Activated CD8-positive, alpha-beta memory T cell treated with anti-CD3 and anti-CD28 coated beads for 36 hours (primary cell): ENCODE measurements around the gene ZDHHC11B. TPM values are rescaled to one million over a fixed set of nuclear protein-coding genes. Genes with fewer than 3 reads are reported as not detected.
"Not testable (repeated sequence)": the region's sequence is repeated elsewhere in the genome, so short reads cannot be mapped to it uniquely, and the experiment has no call there.

Source experiments
- CTCF ChIA-PET: fragments of 350-600 bp; sonication (Branson Sonifier 250); formaldehyde crosslinking; loops from one replicate; lab custom pipeline; 2021; ENCODE audit warnings: antibody characterized with exemption; lab: Charles Lee
- POLR2A ChIA-PET: fragments of 350-600 bp; sonication (Branson Sonifier 250); formaldehyde crosslinking; loops from one replicate; lab custom pipeline; 2021; ENCODE audit warnings: antibody characterized with exemption; lab: Charles Lee
- total RNA-seq, 2 experiments: library from RNA; stranded (reverse); gene quantifications; one replicate each; pipeline ENCODE4 v1.2.3, GENCODE V29; 2021

The ZDHHC11B gene
- total RNA-seq, result under 1 TPM; 0.15 to 0.17 TPM

- CTCF ChIA-PET, POLR2A ChIA-PET: not testable (repeated sequence)
Measured at GRCh38 chr5:784428-785177, at the start of gene ZDHHC11B. Gene ZDHHC11B, minus strand, starts transcription at chr5:784729. Its CDS starts 17,810 bp downstream, at chr5:766919.

DNA sequence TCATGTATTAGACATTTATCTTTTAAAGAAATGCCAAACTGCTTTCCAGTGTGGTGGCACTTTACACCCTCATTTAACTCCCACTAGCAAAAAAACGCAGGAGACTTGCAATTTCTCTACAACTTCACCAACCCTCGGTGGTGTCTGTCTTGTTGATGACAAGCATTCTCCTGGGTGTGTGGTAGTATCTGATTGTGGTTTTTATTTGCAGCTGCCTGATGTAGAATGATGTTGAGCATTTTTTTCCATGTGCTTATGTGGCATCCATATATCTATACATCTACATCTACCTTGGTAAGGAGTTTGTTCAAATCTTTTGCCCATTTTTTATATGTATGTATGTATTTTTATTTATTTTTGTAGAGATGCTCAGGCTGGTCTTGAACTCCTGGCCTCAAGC lies 49.5 kb upstream of the ZDHHC11B start:
- CTCF ChIA-PET, POLR2A ChIA-PET: not testable (repeated sequence)

GRCh38 chr5:828194-828593 lies 43.7 kb upstream of the ZDHHC11B start:
- CTCF ChIA-PET, POLR2A ChIA-PET: not testable (repeated sequence)

DNA sequence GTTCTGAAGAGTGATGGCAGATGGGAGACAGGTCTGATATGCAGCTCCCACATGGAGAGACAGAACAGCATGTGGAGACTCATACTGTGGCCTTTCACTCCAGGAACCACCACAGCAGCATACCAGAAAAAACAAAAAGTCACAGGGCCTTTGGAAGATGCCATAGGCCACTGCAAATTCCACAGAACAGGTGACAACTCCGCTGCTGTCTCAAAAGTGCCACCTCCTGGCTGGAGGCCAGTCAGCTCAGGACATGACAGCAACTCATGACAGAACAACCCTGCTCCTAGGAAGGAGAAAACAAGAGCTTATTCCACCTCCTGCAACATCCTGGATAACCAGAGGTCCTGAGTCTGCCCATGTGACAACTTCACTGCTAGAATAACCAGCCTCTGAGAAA lies 41.0 kb upstream of the ZDHHC11B start:
- POLR2A ChIA-PET, CTCF ChIA-PET: not testable (repeated sequence)

DNA sequence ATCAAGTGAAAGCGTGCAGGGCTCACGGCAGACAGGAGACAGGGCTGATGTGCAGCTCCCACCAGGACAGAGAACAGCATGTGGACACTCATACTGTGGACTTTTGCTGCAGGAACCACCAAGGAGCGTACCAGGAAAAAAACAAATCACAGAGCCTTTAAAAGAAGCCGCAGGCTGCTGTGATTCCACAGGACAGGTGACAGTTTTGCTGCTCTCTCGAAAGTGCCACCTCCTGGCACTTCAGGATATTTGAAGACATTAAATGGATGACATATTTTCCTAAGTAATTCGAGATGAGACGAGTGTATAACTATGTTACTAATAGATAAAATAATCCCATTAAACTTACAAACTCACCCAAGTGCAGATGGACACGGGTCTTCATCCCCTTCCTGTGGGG lies 37.0 kb upstream of the ZDHHC11B start:
- CTCF ChIA-PET, result no interaction called here
- POLR2A ChIA-PET, result no interaction called here

DNA sequence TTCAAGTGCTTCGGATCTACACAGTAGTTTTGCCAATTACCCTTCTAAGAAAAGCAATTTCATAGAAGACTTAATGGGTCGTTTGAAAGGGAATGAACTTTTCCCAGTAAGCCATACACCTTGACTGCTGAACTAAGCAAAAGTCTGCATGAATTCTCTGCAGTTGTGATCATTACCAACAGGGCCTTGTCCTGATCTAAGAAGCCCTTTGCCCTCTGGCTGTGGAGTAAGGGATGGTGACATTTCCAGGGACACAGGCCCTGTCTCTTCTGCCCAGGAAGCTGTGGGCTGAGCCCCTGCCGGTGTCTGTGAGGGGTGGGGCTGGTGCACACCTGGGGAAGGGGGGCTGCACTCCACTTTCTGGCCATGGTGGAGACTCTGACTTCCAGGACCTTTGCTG lies 35.7 kb upstream of the ZDHHC11B start:
- CTCF ChIA-PET, result no interaction called here
- POLR2A ChIA-PET, result no interaction called here

DNA sequence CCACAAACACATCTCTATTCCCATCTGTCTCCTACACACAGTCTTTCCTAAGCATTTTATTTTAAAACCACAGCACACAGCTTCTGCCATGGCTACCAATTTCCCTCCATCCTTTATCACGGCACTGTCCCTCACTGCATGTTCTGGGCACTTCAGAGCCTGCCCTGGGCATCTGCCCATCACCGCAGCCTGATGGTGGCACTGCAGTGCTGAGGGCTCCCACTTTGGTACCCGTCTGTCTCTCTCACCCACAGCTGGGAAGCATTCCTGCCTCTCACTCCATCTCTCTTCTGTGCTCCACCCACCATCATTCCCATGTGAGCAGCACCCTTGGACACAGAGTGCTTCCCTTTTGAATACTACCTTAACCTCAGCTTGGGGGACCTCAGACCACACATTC lies 34.5 kb upstream of the ZDHHC11B start:
- ChIA-PET POLR2A (no interaction called here), CTCF (no interaction called here)

GRCh38 chr5:816176-816575 lies 31.6 kb upstream of the ZDHHC11B start:
- ChIA-PET POLR2A (no interaction called here), CTCF (no interaction called here)

GRCh38 chr5:815449-815848 lies 30.9 kb upstream of the ZDHHC11B start:
- POLR2A ChIA-PET, result no interaction called here

GRCh38 chr5:813575-813974 lies 29.0 kb upstream of the ZDHHC11B start:
- CTCF ChIA-PET, POLR2A ChIA-PET: not testable (repeated sequence)

More at GRCh38 chr5:815449-815848, 30.9 kb upstream of the ZDHHC11B start:
- CTCF ChIA-PET, result no interaction called here

DNA sequence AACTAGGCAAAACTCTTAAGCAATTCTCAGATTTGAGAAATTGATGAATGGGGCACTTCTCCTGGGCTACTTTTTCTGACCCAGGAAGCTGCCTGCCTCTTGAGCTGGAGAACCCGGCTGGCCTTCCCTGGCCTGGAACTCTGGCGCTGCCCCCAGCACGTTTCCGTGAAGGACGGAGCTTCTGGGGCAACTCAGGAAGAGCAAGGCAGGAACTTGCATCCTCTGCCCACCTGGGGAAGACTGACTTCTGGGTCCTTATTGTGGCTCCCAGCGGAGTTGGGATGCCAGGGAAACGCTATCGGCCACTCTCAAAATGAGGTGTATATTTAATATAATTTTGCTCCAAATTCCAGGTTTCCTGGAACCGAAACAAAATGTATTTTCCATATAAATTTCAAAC lies 26.9 kb upstream of the ZDHHC11B start:
- CTCF ChIA-PET, POLR2A ChIA-PET: not testable (repeated sequence)

DNA sequence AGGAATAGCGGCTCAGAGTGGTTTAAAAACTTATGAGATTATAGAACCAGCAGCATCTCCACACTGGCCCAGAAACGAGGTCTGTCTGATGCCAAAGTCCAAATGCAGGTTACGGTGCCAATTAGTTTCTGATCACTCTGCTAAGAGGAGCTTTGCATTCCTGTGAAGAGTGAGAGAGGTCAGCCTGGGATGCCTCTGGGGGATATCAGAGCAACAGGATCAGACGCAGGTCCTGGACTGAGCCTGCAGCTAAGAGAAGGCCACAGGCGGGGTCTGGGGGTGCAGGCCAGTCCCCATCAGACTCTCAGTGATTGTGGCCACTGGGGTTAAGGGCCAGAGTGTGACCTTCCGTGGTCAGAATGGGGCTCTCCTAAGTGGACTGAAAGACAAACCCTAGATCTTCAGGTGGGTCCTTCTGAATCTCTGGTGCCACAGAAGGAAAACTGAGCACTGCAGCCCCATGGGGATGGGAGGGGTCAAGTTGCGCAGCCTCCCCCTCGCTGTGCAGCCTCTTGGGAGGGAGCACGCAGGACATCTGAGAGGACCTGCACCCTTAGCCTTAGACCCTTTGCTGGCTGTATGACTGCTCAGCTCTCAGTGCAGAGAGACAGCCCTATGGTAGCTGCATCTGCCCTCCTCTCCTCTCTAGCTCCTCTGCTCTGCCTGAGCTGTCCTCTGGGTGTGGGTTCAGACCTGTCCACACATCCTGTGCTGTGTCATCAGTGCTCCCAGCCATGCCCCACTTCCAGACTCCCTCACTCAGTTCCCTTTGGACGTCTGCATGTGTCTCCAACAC lies 23.4 kb upstream of the ZDHHC11B start:
- POLR2A ChIA-PET, CTCF ChIA-PET: not testable (repeated sequence)

DNA sequence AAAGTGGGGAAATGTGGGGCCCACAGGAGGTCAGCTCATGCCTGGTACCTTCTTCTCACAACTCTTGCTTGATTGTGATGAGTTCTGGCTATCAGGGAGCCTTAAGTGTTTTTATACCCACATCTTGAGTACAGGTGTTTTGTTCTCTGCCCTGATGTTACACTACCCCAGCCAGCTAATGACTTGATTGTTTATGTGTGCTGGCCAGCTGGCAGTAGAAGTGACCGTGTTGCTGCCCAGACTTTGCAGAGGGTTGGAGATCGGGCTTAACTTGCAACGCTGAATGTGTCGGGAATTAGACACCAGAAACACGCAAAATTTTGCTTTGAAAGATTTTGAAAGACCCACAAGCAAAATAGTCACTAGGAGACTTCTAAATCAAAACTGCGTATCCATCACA lies 16.9 kb upstream of the ZDHHC11B start:
- POLR2A ChIA-PET, result no interaction called here
- CTCF ChIA-PET, result no interaction called here

DNA sequence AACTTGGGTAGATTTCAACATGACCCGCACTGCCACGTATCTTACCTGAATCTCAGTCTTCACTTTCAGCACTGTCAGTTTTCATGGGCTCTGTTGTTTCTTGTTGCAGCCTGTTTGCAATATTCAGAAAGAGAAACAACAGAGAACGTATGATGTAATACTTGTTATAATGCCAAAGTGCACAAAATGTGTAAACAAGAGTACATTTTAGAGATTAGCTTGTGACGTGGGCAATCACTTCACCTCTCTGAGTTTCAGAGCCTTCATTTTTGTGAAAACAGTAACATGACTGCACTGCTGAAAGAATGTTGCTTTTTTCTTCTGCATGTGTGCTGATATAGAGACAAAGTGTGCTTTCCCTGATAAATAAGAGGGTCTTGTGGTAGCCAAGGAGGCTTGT lies 16.5 kb upstream of the ZDHHC11B start:
- CTCF ChIA-PET, POLR2A ChIA-PET: not testable (repeated sequence)

- POLR2A ChIA-PET, CTCF ChIA-PET: not testable (repeated sequence)
Measured at GRCh38 chr5:798505-799138, 14.1 kb upstream of the ZDHHC11B start.

- POLR2A ChIA-PET, result not testable (repeated sequence)
Measured at GRCh38 chr5:797986-798385, 13.5 kb upstream of the ZDHHC11B start.

GRCh38 chr5:795873-796272 lies 11.3 kb upstream of the ZDHHC11B start:
- POLR2A ChIA-PET, CTCF ChIA-PET: not testable (repeated sequence)

More at GRCh38 chr5:797986-798385, 13.5 kb upstream of the ZDHHC11B start:
- CTCF ChIA-PET, result not testable (repeated sequence)

- POLR2A ChIA-PET, CTCF ChIA-PET: not testable (repeated sequence)
Measured at GRCh38 chr5:794948-795347, 10.4 kb upstream of the ZDHHC11B start.

GRCh38 chr5:788703-789102 lies 4.2 kb upstream of the ZDHHC11B start:
- POLR2A ChIA-PET, CTCF ChIA-PET: not testable (repeated sequence)

DNA sequence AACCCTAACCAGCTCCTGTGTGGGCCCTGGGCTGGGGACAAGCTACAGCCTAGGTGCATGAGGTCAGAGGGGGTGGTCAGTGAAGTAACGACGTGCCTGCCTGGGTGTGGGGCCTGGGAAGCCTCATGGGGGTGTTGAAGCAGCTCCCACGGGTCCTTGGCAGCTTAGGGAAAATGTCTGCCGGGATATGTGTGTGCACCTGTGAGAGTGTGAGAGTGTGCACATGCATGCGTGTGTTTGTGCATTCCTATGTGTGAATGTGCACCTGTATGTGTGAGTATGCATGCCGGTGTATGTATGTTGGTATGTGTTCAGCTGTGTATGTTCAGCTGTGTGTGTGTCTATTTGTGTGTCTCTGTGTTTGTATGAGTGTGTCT lies 3.3 kb upstream of the ZDHHC11B start:
- CTCF ChIA-PET, POLR2A ChIA-PET: not testable (repeated sequence)
